Neural cell (in vitro differentiated cells): ENCODE results near the gene ZC3H12C.

Source experiments
- CTCF ChIP-seq: fragments of 450-650 bp; IDR thresholded peaks from 2 replicates; pipeline ENCODE4 v1.5.1; 2014; ENCODE audit warnings: antibody characterized with exemption, mild to moderate bottlenecking, moderate library complexity; ENCODE audit not compliant: poor library complexity, severe bottlenecking
- MXI1 ChIP-seq: fragments of 450-650 bp; conservative IDR thresholded peaks from 2 replicates; pipeline ENCODE4 v1.6.1; 2014; ENCODE audit warnings: antibody characterized with exemption, mild to moderate bottlenecking; ENCODE audit not compliant: poor library complexity, severe bottlenecking
- REST ChIP-seq: IDR thresholded peaks from 2 replicates; pipeline ENCODE4 v1.6.1; 2012; ENCODE audit warnings: borderline replicate concordance

GRCh38 chr11:110172468-110173065 is 79.4 kb downstream of the ZC3H12C start:
- no peak for TF ChIP-seq CTCF
- no peak for TF ChIP-seq MXI1
- no peak for TF ChIP-seq REST
